Mesenteric fat pad (tissue), 1 donor: ENCODE data around the gene NRXN2. TPM values are rescaled to one million over a fixed set of nuclear protein-coding genes. Genes with fewer than 3 reads are reported as not detected.

Source experiments
- DNase-seq: peaks from one replicate; pipeline ENCODE4 v3.0.0-alpha.2; 2020; ENCODE audit warnings: low spot score
- total RNA-seq: library from RNA; stranded (reverse); fragmentation: NEBNext Ultra II Directional; extraction: Animal tissue kit (Norgen Biotek cat#: 25700); gene quantifications from one replicate; pipeline ENCODE4 v1.2.1, GENCODE V29; 2021
- donor health status: DM: yes; HTN: yes; CAD: no.

NRXN2 gene
- total RNA-seq, 1 donor from 2014 or later, result 8.8 TPM

GRCh38 chr11:64722141-64723065 is 594 bp downstream of the NRXN2 start:
- no peak for DNase-seq

GRCh38 chr11:64721359-64721699 is 1.7 kb downstream of the NRXN2 start:
- no peak for DNase-seq

- no peak for DNase-seq
These were observed 2.2 kb downstream of the NRXN2 start for GRCh38 chr11:64720640-64721358.

GRCh38 chr11:64720167-64720566 is 2.8 kb downstream of the NRXN2 start:
- DNase-seq, result no peak

GRCh38 chr11:64719406-64719805 is 3.6 kb downstream of the NRXN2 start:
- DNase-seq, result no peak

GRCh38 chr11:64718780-64719124 is 4.2 kb downstream of the NRXN2 start:
- DNase-seq, result no peak

GRCh38 chr11:64718084-64718779 is 4.8 kb downstream of the NRXN2 start:
- no peak for DNase-seq

- DNase-seq, result no peak
These were observed 5.8 kb downstream of the NRXN2 start for GRCh38 chr11:64717268-64717578.

- DNase-seq, result no peak
These were observed 6.3 kb downstream of the NRXN2 start for GRCh38 chr11:64716473-64717267.

- no peak for DNase-seq
These were observed 7.1 kb downstream of the NRXN2 start for GRCh38 chr11:64715756-64716472.

- no peak for DNase-seq
These were observed 7.9 kb downstream of the NRXN2 start for GRCh38 chr11:64715110-64715509.

GRCh38 chr11:64714666-64715065 is 8.3 kb downstream of the NRXN2 start:
- no peak for DNase-seq

GRCh38 chr11:64713781-64714363 is 9.1 kb downstream of the NRXN2 start:
- no peak for DNase-seq

- no peak for DNase-seq
These were observed 9.8 kb downstream of the NRXN2 start for GRCh38 chr11:64713016-64713707.

GRCh38 chr11:64712430-64713015 is 10.5 kb downstream of the NRXN2 start:
- DNase-seq, result no peak

- no peak for DNase-seq
These were observed 11.0 kb downstream of the NRXN2 start for GRCh38 chr11:64711956-64712362.

- DNase-seq, result no peak
These were observed 11.7 kb downstream of the NRXN2 start for GRCh38 chr11:64711138-64711955.

GRCh38 chr11:64710418-64711137 is 12.4 kb downstream of the NRXN2 start:
- DNase-seq, result no peak
